Stomach (tissue), 19 donors: ENCODE measurements around the gene MSTN. TPM values are rescaled to one million over a fixed set of nuclear protein-coding genes. Genes with fewer than 3 reads are reported as not detected.

ENCODE experiments used
- DNase-seq, 2 donors: peaks; one replicate each; pipeline versions ENCODE4 v3.0.0 to v3.0.0-alpha.2; 2013 to 2019
- H3K27ac ChIP-seq, 5 donors: fragments of 200-600 bp in 4 of 5; sonication (generic) in 4 of 5; one replicate each; pipeline ENCODE4 v1.5.1; 2013 to 2019; ENCODE audit warnings: mild to moderate bottlenecking in 1 of 5, moderate library complexity in 1 of 5
- H3K27me3 ChIP-seq, 3 donors: fragments of 200-600 bp; sonication (generic); one replicate each; pipeline ENCODE4 v1.5.1; 2017 to 2019; ENCODE audit warnings: mixed run types in 1 of 3
- H3K36me3 ChIP-seq, 4 donors: fragments of 200-600 bp; sonication (generic); 1 replicate in 3 of 4; 2 replicates in 1 of 4; pipeline ENCODE4 v1.5.1; 2016 to 2019
- H3K4me1 ChIP-seq, 4 donors: fragments of 200-600 bp; sonication (generic); one replicate each; pipeline ENCODE4 v1.5.1; 2016 to 2019
- H3K4me3 ChIP-seq, 4 donors: fragments of 200-600 bp; sonication (generic) in 3 of 4; one replicate each; pipeline ENCODE4 v1.5.1; 2016 to 2019; ENCODE audit warnings: mild to moderate bottlenecking in 1 of 4
- H3K9me3 ChIP-seq, 4 donors: fragments of 200-600 bp; sonication (generic); one replicate each; pipeline ENCODE4 v1.5.1; 2016 to 2019
- CTCF ChIP-seq, 7 experiments: fragments of 450-650 bp in 4 of 7; fragments of 200-600 bp in 3 of 7; sonication (generic) in 3 of 7; IDR thresholded peaks; one replicate each; pipeline ENCODE4 v1.5.1; 2016 to 2019; ENCODE audit warnings: antibody characterized with exemption in 7 of 7, control low read depth in 2 of 7, mild to moderate bottlenecking in 1 of 7
- EP300 ChIP-seq: sonication (generic); formaldehyde crosslinking; IDR thresholded peaks from one replicate; pipeline ENCODE4 v1.6.1; 2017; ENCODE audit warnings: antibody characterized with exemption
- POLR2A ChIP-seq, 4 donors: fragments of 450-650 bp; IDR thresholded peaks; one replicate each; pipeline ENCODE4 v1.6.1; 2016; ENCODE audit warnings: antibody characterized with exemption in 4 of 4, control low read depth in 2 of 4, mild to moderate bottlenecking in 1 of 4, moderate library complexity in 1 of 4
- POLR2AphosphoS5 ChIP-seq, 3 donors: sonication (generic); formaldehyde crosslinking; IDR thresholded peaks; one replicate each; pipeline ENCODE4 v1.6.1; 2016; ENCODE audit warnings: antibody characterized with exemption in 3 of 3
- WGBS, 5 donors: extraction: QIAGEN DNeasy Blood & Tissue Kit in 3 of 5; methylation state at CpG; one replicate each; pipeline versions ENCODE4 v1.1.5 to v1.1.7; 2013 to 2018; 5-methylcytosine and 5-hydroxymethylcytosine counted together
- intact Hi-C: fragments of 100-400 bp; cut with DNase I; formaldehyde crosslinking; loops from one replicate; pipeline ENCODE4 v1.15.1; 2023; ENCODE audit warnings: low total_unique reads
- long read RNA-seq, 10 donors: transcript quantifications; one replicate each; lab custom pipeline, GENCODE V29; 2026
- polyA plus RNA-seq, 3 donors: library from polyadenylated mRNA; stranded (reverse); fragments of 200-250 nt; gene quantifications; one replicate each; pipeline ENCODE4 v1.2.3, GENCODE V29; 2013
- total RNA-seq, 5 donors: library from RNA; depleted of rRNA; stranded (reverse); fragments of >200 nt; gene quantifications; one replicate each; pipeline versions ENCODE4 v1.1.0 to v1.2.3, GENCODE V29; 2014 to 2016
- donor health status: healthy with polysubstance abuse.
- donor health status: Bipolar disorder and iron deficiency.
- donor health status: healthy.

The MSTN gene
- 1 to 10 TPM in 1 of 5 donors, not detected in 4; 2.0 TPM for total RNA-seq
- under 1 TPM in 2 of 3 donors, not detected in 1; 0.45 to 0.46 TPM for polyA plus RNA-seq
- long read RNA-seq, donor 1, partial matches to known transcripts, result 0 of 1 reads
- long read RNA-seq, donor 1, other reads (novel, unspliced or antisense), result 0 of 1 reads
- long read RNA-seq, donor 2, result 0 reads
- long read RNA-seq, donor 3, result 0 reads
- long read RNA-seq, donor 4, result 0 reads
- long read RNA-seq, donor 5, result 0 reads
- long read RNA-seq, donor 6, result 0 reads
- long read RNA-seq, donor 7, result 0 reads
- long read RNA-seq, donor 8, result 0 reads
- long read RNA-seq, donor 9, result 0 reads
- long read RNA-seq, donor 10, partial matches to known transcripts, result 0 of 1 reads
- long read RNA-seq, donor 10, other reads (novel, unspliced or antisense), result 0 of 1 reads

GRCh38 chr2:190062601-190063000, at the start of gene MSTN:
MSTN (minus strand) TSS chr2:190062729; CDS start chr2:190062596, 133 bp downstream.
- no peak within 1 kb of the TSS for H3K27ac ChIP-seq
- no peak within 1 kb of the TSS for H3K4me3 ChIP-seq
- no peak for DNase-seq
- no peaks in the 10 kb centered on the region for H3K36me3 ChIP-seq
- no peaks in the 10 kb centered on the region for H3K4me1 ChIP-seq
- intact Hi-C loops, result no loop called here
- no peaks in the 10 kb centered on the region for H3K27me3 ChIP-seq
- H3K9me3 ChIP-seq, result no peaks in the 10 kb centered on the region
- TF ChIP-seq POLR2AphosphoS5 (IDR thresholded peaks at IDR 0.05) (no peak), EP300 (no peak), CTCF (IDR thresholded peaks at IDR 0.05) (no peak), POLR2A (IDR thresholded peaks at IDR 0.05) (no peak)
- 80 to 84% (median 83%) methylated on average over 2 of the region's 2 CpGs for WGBS, 5 donors

GRCh38 chr2:190111166-190111565, 48.6 kb upstream of the MSTN start:
- no peak overlapping the region for H3K4me3 ChIP-seq
- 69 to 88% (median 76%) methylated on average over 1 of the region's 1 CpG for WGBS, 5 donors
- H3K4me1 ChIP-seq, result no peaks in the 10 kb centered on the region
- H3K27me3 ChIP-seq, result no peaks in the 10 kb centered on the region
- TF ChIP-seq POLR2AphosphoS5 (IDR thresholded peaks at IDR 0.05) (no peak), POLR2A (IDR thresholded peaks at IDR 0.05) (no peak), CTCF (IDR thresholded peaks at IDR 0.05) (no peak), EP300 (no peak)
- intact Hi-C loops, result no loop called here
- no peak for DNase-seq
- H3K27ac ChIP-seq, result no peak overlapping the region
- H3K36me3 ChIP-seq, result no peaks in the 10 kb centered on the region
- no peaks in the 10 kb centered on the region for H3K9me3 ChIP-seq

GRCh38 chr2:190110699-190111098, 48.2 kb upstream of the MSTN start:
- no peak for DNase-seq
- intact Hi-C loops, result no loop called here

GRCh38 chr2:190110131-190110530, 47.6 kb upstream of the MSTN start:
- WGBS, 5 donors, result 83 to 92% (median 87%) methylated on average over 2 of the region's 2 CpGs
- H3K27me3 ChIP-seq, result no peaks in the 10 kb centered on the region
- no peaks in the 10 kb centered on the region for H3K36me3 ChIP-seq
- no peak overlapping the region for H3K27ac ChIP-seq
- TF ChIP-seq POLR2A (IDR thresholded peaks at IDR 0.05) (no peak), EP300 (no peak), POLR2AphosphoS5 (IDR thresholded peaks at IDR 0.05) (no peak), CTCF (IDR thresholded peaks at IDR 0.05) (no peak)
- intact Hi-C loops, result no loop called here
- no peaks in the 10 kb centered on the region for H3K4me1 ChIP-seq
- no peak overlapping the region for H3K4me3 ChIP-seq
- DNase-seq, result no peak
- H3K9me3 ChIP-seq, result no peaks in the 10 kb centered on the region

More at GRCh38 chr2:190110699-190111098, 48.2 kb upstream of the MSTN start:
- H3K4me3 ChIP-seq, result no peak overlapping the region
- no peaks in the 10 kb centered on the region for H3K4me1 ChIP-seq
- no peaks in the 10 kb centered on the region for H3K27me3 ChIP-seq
- 92 to 94% (median 94%) methylated on average over 7 of the region's 7 CpGs for WGBS, 5 donors
- no peaks in the 10 kb centered on the region for H3K9me3 ChIP-seq
- no peak overlapping the region for H3K27ac ChIP-seq
- TF ChIP-seq POLR2AphosphoS5 (IDR thresholded peaks at IDR 0.05) (no peak), EP300 (no peak), POLR2A (IDR thresholded peaks at IDR 0.05) (no peak), CTCF (IDR thresholded peaks at IDR 0.05) (no peak)
- H3K36me3 ChIP-seq, result no peaks in the 10 kb centered on the region
